MM.1S (cell line): ENCODE data around the gene TBC1D3I.
"Not testable (repeated sequence)": the region's sequence is repeated elsewhere in the genome, so short reads cannot be mapped to it uniquely, and the experiment has no call there.

Experiments used
- CTCF ChIP-seq: fragments of 300-600 bp; sonication (generic); IDR thresholded peaks from 2 replicates; pipeline ENCODE4 v1.5.1; 2016; ENCODE audit warnings: antibody characterized with exemption, low read length, mixed read lengths
- EZH2 ChIP-seq: fragments of 300-600 bp; sonication (generic); optimal IDR thresholded peaks from 2 replicates; pipeline ENCODE3; 2017; ENCODE audit warnings: low read depth, mild to moderate bottlenecking, antibody characterized with exemption, low read length, mixed read lengths
- EZH2phosphoT487 ChIP-seq: fragments of 300-600 bp; sonication (generic); IDR thresholded peaks from 2 replicates; pipeline ENCODE4 v1.6.1; 2018; ENCODE audit warnings: antibody characterized with exemption, low read length

- not testable (repeated sequence) for TF ChIP-seq CTCF, EZH2, EZH2phosphoT487
Measured at GRCh38 chr17:36289965-36290612, 25.7 kb upstream of the TBC1D3I start.
